HepG2 (cell line): ENCODE results near the gene STRADB. TPM values are rescaled to one million over a fixed set of nuclear protein-coding genes. Genes with fewer than 3 reads are reported as not detected.

Source experiments
- ATAC-seq: fragments of 200-7000 bp; cut with Tn5 transposase; 3 replicates; pipeline ENCODE4 v1.9.1; 2020; ENCODE audit warnings: mild to moderate bottlenecking, moderate library complexity
- BruUV-seq: library from RNA; stranded (reverse); fragments of 400-500 nt; replicated peaks from 2 replicates; lab custom pipeline; 2021; lab: Mats Ljungman, UMichigan
- CTCF ChIA-PET: fragments of 300-600 bp; formaldehyde crosslinking; extraction: SDS; loops from one replicate; lab custom pipeline; 2021; ENCODE audit warnings: low total read pairs, inconsistent platforms, low intra/inter-chr PET ratio; lab: Yijun Ruan, JAX
- POLR2A ChIA-PET: fragments of 350-600 bp; sonication (Branson Sonifier 250); formaldehyde crosslinking; loops from one replicate; lab custom pipeline; 2020; ENCODE audit warnings: antibody characterized with exemption, inconsistent platforms; lab: Yijun Ruan, JAX
- DNase-seq: peaks from one replicate; pipeline ENCODE4 v3.0.0-alpha.2; 2015; ENCODE audit warnings: low spot score
- FAIRE-seq: peaks from 3 replicates; lab custom pipeline; 2011; peaks lifted over from hg19 to GRCh38; lab: Jason Lieb, UNC
- H2AFZ ChIP-seq: one replicate; pipeline ENCODE4 v1.6.1; 2011; ENCODE audit warnings: low read length, inconsistent platforms
- H3K27ac ChIP-seq: fragments of 300-600 bp; 3 replicates; pipeline ENCODE4 v1.8.0; 2011; ENCODE audit warnings: mixed run types, mild to moderate bottlenecking, mixed read lengths, low read length, inconsistent platforms; ENCODE audit not compliant: insufficient read depth; ENCODE audit errors: extremely low read length
- H3K27me3 ChIP-seq, 2 experiments: fragments of 200-600 bp in 1 of 2; 2 replicates in 1 of 2; 3 replicates in 1 of 2; pipeline versions ENCODE4 v1.6.0 to v1.8.0; 2011; ENCODE audit warnings: low read length in 2 of 2, mild to moderate bottlenecking in 2 of 2, moderate library complexity in 2 of 2, inconsistent platforms in 1 of 2; ENCODE audit not compliant: insufficient read depth in 2 of 2, control insufficient read depth in 1 of 2
- H3K36me3 ChIP-seq, 2 experiments: fragments of 200-600 bp in 1 of 2; replicated peaks in 1 of 2; 2 replicates in 1 of 2; 3 replicates in 1 of 2; pipeline versions ENCODE4 v1.5.1 to v1.8.0; 2011; ENCODE audit warnings: low read length in 2 of 2, inconsistent platforms in 1 of 2; ENCODE audit not compliant: insufficient read depth in 2 of 2, control insufficient read depth in 1 of 2
- H3K4me1 ChIP-seq: 2 replicates; pipeline ENCODE4 v1.5.1; 2012; ENCODE audit warnings: low read length, inconsistent platforms; ENCODE audit not compliant: insufficient read depth
- H3K4me2 ChIP-seq: 2 replicates; pipeline ENCODE4 v1.6.0; 2011; ENCODE audit warnings: low read depth, low read length, inconsistent platforms
- H3K4me3 ChIP-seq, 3 experiments: fragments of 200-600 bp in 1 of 3; sonication (generic), shearing (Covaris generic) in 1 of 3; replicated peaks in 1 of 3; 2 replicates each; pipeline ENCODE4 v1.5.1; 2011 to 2016; ENCODE audit warnings: low read length in 3 of 3, inconsistent platforms in 2 of 3, low read depth in 2 of 3, mild to moderate bottlenecking in 2 of 3, control low read depth in 1 of 3, mixed read lengths in 1 of 3; ENCODE audit not compliant: insufficient read depth in 1 of 3
- H3K79me2 ChIP-seq: one replicate; pipeline ENCODE4 v1.6.1; 2011; ENCODE audit warnings: low read length, inconsistent platforms; ENCODE audit not compliant: insufficient read depth
- H3K9ac ChIP-seq: 2 replicates; pipeline ENCODE4 v1.6.0; 2011; ENCODE audit warnings: mild to moderate bottlenecking, low read depth, low read length, inconsistent platforms; ENCODE audit not compliant: insufficient read depth
- H3K9me3 ChIP-seq: 2 replicates; pipeline ENCODE4 v1.5.1; 2012; ENCODE audit warnings: mild to moderate bottlenecking, low read length
- H4K20me1 ChIP-seq: 2 replicates; pipeline ENCODE4 v1.6.0; 2011; ENCODE audit warnings: inconsistent platforms, mild to moderate bottlenecking, low read length, moderate library complexity; ENCODE audit not compliant: insufficient read depth
- GATAD2A ChIP-seq: IDR thresholded peaks from 2 replicates; pipeline ENCODE4 v1.6.1; 2016
- PHB2 ChIP-seq: fragments of 450-650 bp; IDR thresholded peaks from 2 replicates; pipeline ENCODE4 v1.6.1; 2018; ENCODE audit not compliant: partially characterized antibody
- PHF20 ChIP-seq: sonication (generic); formaldehyde crosslinking; IDR thresholded peaks from 2 replicates; pipeline ENCODE4 v1.5.0; 2020; ENCODE audit warnings: mild to moderate bottlenecking, missing genetic modification reagents
- RXRB ChIP-seq: IDR thresholded peaks from 2 replicates; pipeline ENCODE4 v1.6.1; 2016; ENCODE audit warnings: borderline replicate concordance, missing genetic modification reagents, missing compliant biosample characterization
- SALL2 ChIP-seq: sonication (generic); formaldehyde crosslinking; IDR thresholded peaks from 2 replicates; pipeline ENCODE4 v1.8.1; 2023; ENCODE audit warnings: mild to moderate bottlenecking, missing genetic modification reagents, inconsistent platforms
- SMAD1 ChIP-seq: sonication (generic); formaldehyde crosslinking; IDR thresholded peaks from 2 replicates; pipeline ENCODE4 v1.4.0; 2020; ENCODE audit warnings: missing genetic modification reagents, low read depth, mild to moderate bottlenecking, borderline replicate concordance
- SSRP1 ChIP-seq: IDR thresholded peaks from 2 replicates; pipeline ENCODE4 v1.6.1; 2016; ENCODE audit warnings: control low read depth
- TAF1 ChIP-seq: sonication (generic); formaldehyde crosslinking; IDR thresholded peaks from 2 replicates; pipeline ENCODE4 v1.4.0; 2020; ENCODE audit warnings: missing genetic modification reagents
- ZBTB20 ChIP-seq: sonication (generic); formaldehyde crosslinking; IDR thresholded peaks from 2 replicates; pipeline ENCODE4 v1.8.1; 2023; ENCODE audit warnings: missing genetic modification reagents, low read depth, mild to moderate bottlenecking, borderline replicate concordance
- ZNF264 ChIP-seq: sonication (generic); formaldehyde crosslinking; IDR thresholded peaks from 2 replicates; pipeline ENCODE4 v1.4.0; 2020; ENCODE audit warnings: missing genetic modification reagents
- ZNF276 ChIP-seq: sonication (generic); formaldehyde crosslinking; IDR thresholded peaks from 2 replicates; pipeline ENCODE4 v1.4.0; 2020; ENCODE audit warnings: mild to moderate bottlenecking, low read depth, missing genetic modification reagents
- ZNF670 ChIP-seq: sonication (generic); formaldehyde crosslinking; IDR thresholded peaks from 2 replicates; pipeline ENCODE4 v1.8.0; 2022; ENCODE audit warnings: mild to moderate bottlenecking, missing genetic modification reagents, borderline replicate concordance
- WGBS: methylation state at CpG from one replicate; pipeline ENCODE4 v1.1.6; 2017; ENCODE audit warnings: low lambda C conversion rate; 5-methylcytosine and 5-hydroxymethylcytosine counted together
- in situ Hi-C: cut with HindIII; loops from 2 replicates; pipeline ENCODE4 v1.10.0; 2017; ENCODE audit warnings: low pct_unique_long_range_greater_than_20kb; ENCODE audit not compliant: extremely low pct_ligation_motif_present
- intact Hi-C: fragments of 100-400 bp; cut with micrococcal nuclease; formaldehyde crosslinking; loops from one replicate; pipeline ENCODE4 v1.10.0; 2022; ENCODE audit not compliant: unreplicated experiment
- polyA plus RNA-seq, 8 experiments: library from polyadenylated mRNA; depleted of rRNA in 3 of 8; stranded (reverse) in 7 of 8; unstranded in 1 of 8; fragments of >200 nt; fragmentation: Illumina TruSeq in 4 of 8; extraction: Trizol in 4 of 8; gene quantifications; 2 replicates each; pipeline versions ENCODE4 v1.2.1 to v1.2.3, GENCODE V29; 2011 to 2016; ENCODE audit warnings: low read depth in 4 of 8, missing spikeins in 1 of 8, mixed read lengths in 1 of 8; ENCODE audit not compliant: insufficient read depth in 1 of 8
- total RNA-seq, 5 experiments: library from RNA; depleted of rRNA; stranded (reverse); fragments of >200 nt; fragmentation: Illumina TruSeq; extraction: Trizol; gene quantifications; 2 replicates each; pipeline ENCODE4 v1.2.3, GENCODE V29; 2016; ENCODE audit warnings: low read depth in 1 of 5
- TF ChIP-seq, protein P1 (sequence below): IDR thresholded peaks from 2 replicates; pipeline ENCODE4 v1.6.1; 2016; ENCODE audit warnings: low read depth
- TF ChIP-seq, protein P2 (sequence below): sonication (generic); formaldehyde crosslinking; IDR thresholded peaks from 2 replicates; pipeline ENCODE4; 2020; ENCODE audit warnings: missing genetic modification reagents, mild to moderate bottlenecking, borderline replicate concordance

STRADB gene
- total and polyA plus RNA-seq, 2 of the 13 experiments (the other 11 are each of a cell fraction or from before 2014, with no cell fraction given) = 34.1 to 66.6 TPM

- TF ChIP-seq ZNF276 (CRISPR knock-in tag) = no peak
- TF ChIP-seq, all 625 proteins: peak for 66
These were observed 750 bp downstream of the STRADB start (continued) for GRCh38 chr2:201452058-201452921.

DNA sequence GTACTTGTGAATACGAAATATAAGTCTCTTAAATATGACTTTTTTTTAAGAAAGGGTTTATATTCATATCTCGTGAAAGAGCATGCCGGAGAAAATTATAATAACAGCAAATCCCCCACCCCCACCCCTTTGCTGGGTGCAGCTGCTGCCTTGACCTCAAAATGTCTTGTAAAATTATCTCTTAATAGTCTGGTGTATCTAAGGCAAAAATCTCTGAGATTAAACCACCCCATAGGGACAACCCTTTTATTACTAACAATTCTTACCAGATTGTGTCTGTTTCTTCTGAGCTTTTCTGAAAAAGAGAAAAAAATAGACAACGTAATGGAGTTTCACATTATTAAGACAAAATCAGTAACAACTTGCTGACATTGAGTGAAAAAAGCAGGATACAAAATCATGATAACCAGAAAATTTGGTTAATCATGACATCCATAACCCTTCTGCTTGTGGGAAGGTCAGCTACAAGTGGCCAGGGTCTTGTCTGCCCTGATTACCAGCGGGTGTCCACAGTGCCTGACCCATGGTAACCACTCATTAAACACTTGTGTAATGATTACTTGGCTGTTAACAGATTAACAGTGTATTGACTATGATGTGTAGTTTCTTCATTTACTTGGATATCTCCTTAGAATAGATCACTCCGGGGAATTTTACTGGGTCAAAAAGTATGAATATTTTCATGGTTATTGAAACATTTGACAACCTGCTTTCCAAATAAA, 1.5 kb downstream of the STRADB start:
- POLR2A ChIA-PET = interaction anchor here (1.0 to 2.4 kb wide), 2 partner anchors 15 to 46 kb away, joined by 3 to 9 read pairs; no protein-coding TSS in a partner anchor
- Histone ChIP-seq H3K9ac (peak overlapping the region; percentile 86; the same call in 1 of the 2 replicates), H3K9me3 (no peaks in the 10 kb centered on the region), H3K4me3 (peak overlapping the region; percentile 87 to 100 (median 99); a peak in 4 of 6 replicates), H3K27me3 (no peaks in the 10 kb centered on the region; a peak in 2 of 5 replicates), H3K4me2 (peak overlapping the region; percentile 84), H3K27ac (no peak overlapping the region), H2AFZ (no peak overlapping the region), H3K4me1 (peaks cover 56% of the 10 kb centered on the region), H4K20me1 (no peaks in the 10 kb centered on the region), H3K36me3 (no peaks in the 10 kb centered on the region), H3K79me2 (peaks cover 27% of the 10 kb centered on the region)
- intact Hi-C loops = loop anchor here (5.0 kb wide), 2 partner anchors 189 to 221 kb away; partner anchors contain the start of gene TMEM237
- DNase-seq (no peak), FAIRE-seq (no peak), ATAC-seq (no peak)
- CTCF ChIA-PET = no interaction called here
- in situ Hi-C loops = no loop called here
- WGBS = 73% methylated on average over 6 of the region's 6 CpGs
- BruUV-seq = TSS peak; percentile 60
- TF ChIP-seq, protein P1, sequence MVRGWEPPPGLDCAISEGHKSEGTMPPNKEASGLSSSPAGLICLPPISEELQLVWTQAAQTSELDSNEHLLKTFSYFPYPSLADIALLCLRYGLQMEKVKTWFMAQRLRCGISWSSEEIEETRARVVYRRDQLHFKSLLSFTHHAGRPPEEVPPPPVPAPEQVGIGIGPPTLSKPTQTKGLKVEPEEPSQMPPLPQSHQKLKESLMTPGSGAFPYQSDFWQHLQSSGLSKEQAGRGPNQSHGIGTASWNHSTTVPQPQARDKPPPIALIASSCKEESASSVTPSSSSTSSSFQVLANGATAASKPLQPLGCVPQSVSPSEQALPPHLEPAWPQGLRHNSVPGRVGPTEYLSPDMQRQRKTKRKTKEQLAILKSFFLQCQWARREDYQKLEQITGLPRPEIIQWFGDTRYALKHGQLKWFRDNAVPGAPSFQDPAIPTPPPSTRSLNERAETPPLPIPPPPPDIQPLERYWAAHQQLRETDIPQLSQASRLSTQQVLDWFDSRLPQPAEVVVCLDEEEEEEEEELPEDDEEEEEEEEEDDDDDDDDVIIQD = no peak
- TF ChIP-seq ZNF670 (CRISPR knock-in tag) (no peak), GATAD2A (0 out of 2 replicates have a peak, but pooled peaks have one; percentile 15), SSRP1 (CRISPR knock-in tag) (no peak), PHF20 (CRISPR knock-in tag) (no peak), ZNF264 (0 out of 2 replicates have a peak, but pooled peaks have one; percentile 29), SMAD1 (CRISPR knock-in tag) (no peak), TAF1 (CRISPR knock-in tag) (no peak), PHB2 (no peak), ZBTB20 (no peak), SALL2 (CRISPR knock-in tag) (no peak), RXRB (CRISPR knock-in tag) (0 out of 2 replicates have a peak, but pooled peaks have one; percentile 7)
- TF ChIP-seq, protein P2, sequence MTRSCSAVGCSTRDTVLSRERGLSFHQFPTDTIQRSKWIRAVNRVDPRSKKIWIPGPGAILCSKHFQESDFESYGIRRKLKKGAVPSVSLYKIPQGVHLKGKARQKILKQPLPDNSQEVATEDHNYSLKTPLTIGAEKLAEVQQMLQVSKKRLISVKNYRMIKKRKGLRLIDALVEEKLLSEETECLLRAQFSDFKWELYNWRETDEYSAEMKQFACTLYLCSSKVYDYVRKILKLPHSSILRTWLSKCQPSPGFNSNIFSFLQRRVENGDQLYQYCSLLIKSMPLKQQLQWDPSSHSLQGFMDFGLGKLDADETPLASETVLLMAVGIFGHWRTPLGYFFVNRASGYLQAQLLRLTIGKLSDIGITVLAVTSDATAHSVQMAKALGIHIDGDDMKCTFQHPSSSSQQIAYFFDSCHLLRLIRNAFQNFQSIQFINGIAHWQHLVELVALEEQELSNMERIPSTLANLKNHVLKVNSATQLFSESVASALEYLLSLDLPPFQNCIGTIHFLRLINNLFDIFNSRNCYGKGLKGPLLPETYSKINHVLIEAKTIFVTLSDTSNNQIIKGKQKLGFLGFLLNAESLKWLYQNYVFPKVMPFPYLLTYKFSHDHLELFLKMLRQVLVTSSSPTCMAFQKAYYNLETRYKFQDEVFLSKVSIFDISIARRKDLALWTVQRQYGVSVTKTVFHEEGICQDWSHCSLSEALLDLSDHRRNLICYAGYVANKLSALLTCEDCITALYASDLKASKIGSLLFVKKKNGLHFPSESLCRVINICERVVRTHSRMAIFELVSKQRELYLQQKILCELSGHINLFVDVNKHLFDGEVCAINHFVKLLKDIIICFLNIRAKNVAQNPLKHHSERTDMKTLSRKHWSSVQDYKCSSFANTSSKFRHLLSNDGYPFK (CRISPR knock-in tag) = no peak
